ENCODE results near the gene MRM2. TPM values are rescaled to one million over a fixed set of nuclear protein-coding genes. Genes with fewer than 3 reads are reported as not detected.

Gene MRM2
- total RNA-seq, 1 donor = 19.0 TPM

DNA sequence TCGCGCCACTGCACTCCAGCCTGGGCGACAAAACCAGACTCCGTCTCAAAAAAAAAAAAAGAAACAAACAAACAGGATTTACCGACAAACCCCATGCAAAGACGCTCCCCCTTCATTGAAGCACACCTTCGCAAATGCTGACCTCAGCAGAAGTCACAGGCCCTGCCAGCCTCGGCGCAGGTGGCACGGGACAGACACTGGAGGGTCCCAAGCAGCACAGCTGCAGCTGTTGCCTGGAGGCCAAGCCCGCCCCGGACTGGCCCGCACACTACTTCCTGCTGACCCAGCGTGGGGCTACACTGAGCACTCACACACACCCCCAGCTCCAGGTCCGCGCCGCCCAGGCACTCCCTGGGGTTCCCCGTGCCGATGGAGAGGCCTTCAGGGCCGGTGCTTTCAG, 41.1 kb upstream of the MRM2 start:
- TF ChIP-seq, protein P1, sequence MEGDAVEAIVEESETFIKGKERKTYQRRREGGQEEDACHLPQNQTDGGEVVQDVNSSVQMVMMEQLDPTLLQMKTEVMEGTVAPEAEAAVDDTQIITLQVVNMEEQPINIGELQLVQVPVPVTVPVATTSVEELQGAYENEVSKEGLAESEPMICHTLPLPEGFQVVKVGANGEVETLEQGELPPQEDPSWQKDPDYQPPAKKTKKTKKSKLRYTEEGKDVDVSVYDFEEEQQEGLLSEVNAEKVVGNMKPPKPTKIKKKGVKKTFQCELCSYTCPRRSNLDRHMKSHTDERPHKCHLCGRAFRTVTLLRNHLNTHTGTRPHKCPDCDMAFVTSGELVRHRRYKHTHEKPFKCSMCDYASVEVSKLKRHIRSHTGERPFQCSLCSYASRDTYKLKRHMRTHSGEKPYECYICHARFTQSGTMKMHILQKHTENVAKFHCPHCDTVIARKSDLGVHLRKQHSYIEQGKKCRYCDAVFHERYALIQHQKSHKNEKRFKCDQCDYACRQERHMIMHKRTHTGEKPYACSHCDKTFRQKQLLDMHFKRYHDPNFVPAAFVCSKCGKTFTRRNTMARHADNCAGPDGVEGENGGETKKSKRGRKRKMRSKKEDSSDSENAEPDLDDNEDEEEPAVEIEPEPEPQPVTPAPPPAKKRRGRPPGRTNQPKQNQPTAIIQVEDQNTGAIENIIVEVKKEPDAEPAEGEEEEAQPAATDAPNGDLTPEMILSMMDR (IDR thresholded peaks at IDR 0.05; ENCODE audit: insufficient read depth, low read depth, low read length) = no peak
- no peak for DNase-seq (ENCODE audit: low read depth)

DNA sequence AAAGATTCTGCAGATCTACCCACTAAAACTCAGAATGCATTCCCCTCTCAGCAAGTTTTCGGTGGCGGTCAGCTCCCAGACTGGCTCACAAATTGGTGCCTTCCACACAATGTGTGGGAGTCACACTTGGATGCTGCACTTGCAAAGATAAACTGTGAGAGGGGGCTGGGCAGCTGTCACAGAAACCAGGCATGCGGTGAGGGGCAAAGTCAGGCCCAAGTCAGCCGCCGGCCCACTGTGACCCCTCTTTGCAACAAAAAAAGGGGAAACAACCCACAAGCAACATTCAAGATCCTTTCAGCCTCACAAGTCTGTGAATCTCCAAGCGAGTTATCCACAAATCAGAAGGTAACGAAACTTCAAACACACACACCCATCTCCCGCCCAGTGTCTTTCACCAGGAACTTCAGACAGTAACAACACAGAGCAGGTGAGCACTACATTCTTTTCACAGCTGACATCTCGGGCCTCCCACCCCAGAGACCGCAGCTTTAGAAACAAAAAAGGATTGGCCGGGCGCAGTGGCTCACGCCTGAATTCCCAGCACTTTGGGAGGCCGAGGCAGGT, 40.3 kb upstream of the MRM2 start:
- TF ChIP-seq, protein P1 (IDR thresholded peaks at IDR 0.05; ENCODE audit: insufficient read depth, low read depth, low read length) = no peak
- DNase-seq (ENCODE audit: low read depth) = peak; percentile 28
- no peak overlapping the region for H3K4me3 ChIP-seq (ENCODE audit: low read depth, low read length)

More for the DNA sequence above, 41.1 kb upstream of the MRM2 start:
- no peak overlapping the region for H3K4me3 ChIP-seq (ENCODE audit: low read depth, low read length)

DNA sequence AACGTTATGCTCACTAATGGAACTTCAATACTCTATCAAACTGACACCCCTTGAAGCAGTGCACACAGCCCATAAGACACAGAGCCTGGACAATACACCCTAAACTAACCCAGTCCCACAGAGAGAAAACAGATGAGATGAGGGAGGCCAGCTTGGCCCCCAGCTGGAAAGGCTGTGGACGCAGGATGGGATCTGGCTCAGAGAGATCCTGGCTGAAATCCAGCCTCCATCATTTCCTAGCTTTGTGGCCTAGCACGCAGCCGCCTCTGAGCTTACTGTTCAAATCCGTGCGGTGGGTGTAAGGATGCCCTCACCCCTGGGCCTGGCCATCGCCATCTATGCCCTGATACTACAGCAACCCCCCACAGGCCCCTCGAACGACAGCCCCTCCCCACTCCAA, 39.5 kb upstream of the MRM2 start:
- peak; percentile 66 for DNase-seq (ENCODE audit: low read depth)
- TF ChIP-seq, protein P1 (IDR thresholded peaks at IDR 0.05; ENCODE audit: insufficient read depth, low read depth, low read length) = no peak
- no peak overlapping the region for H3K4me3 ChIP-seq (ENCODE audit: low read depth, low read length)

DNA sequence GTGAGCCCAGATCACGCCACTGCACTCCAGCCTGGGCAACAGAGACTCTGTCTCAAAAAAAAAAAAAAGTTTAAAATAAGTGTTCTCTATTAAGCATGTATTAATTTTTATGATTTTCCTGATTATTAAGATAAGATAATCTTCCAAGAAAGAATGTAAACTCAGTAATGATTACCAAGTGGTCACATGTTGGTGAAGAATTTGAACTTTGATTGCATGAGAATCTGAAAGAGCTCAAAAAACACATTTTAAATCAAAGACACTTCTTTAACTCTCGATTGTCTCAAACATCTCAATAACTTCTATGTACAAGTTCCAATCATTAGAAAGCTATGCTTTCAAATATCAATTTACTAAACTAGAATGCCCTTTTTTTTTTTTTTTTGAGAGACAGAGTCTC, 38.4 kb upstream of the MRM2 start:
- TF ChIP-seq, protein P1 (IDR thresholded peaks at IDR 0.05; ENCODE audit: insufficient read depth, low read depth, low read length) = no peak
- peak; percentile 26 for DNase-seq (ENCODE audit: low read depth)

DNA sequence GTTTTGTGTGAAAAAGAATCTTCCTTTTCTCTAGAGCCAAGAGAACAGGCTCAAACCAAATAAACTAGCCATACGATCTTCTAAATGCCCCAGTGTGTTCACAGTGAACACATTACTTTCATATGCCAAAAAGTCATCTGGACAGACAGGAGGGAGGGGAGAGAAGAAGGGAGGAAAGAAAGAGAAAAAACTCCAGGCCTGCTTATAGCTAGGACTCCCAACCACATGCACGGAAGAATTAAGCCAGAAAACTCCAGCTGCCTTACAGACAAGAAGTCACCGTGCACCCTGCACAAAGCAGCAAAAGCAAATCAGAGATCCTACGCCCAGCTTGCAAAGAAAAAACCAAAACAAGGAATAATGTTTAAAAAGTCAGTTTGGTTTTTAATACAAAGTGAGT, 37.9 kb upstream of the MRM2 start:
- peak; percentile 37 for DNase-seq (ENCODE audit: low read depth)
- H3K4me3 ChIP-seq (ENCODE audit: low read depth, low read length) = no peak overlapping the region
- TF ChIP-seq, protein P1 (IDR thresholded peaks at IDR 0.05; ENCODE audit: insufficient read depth, low read depth, low read length) = no peak

More for the DNA sequence above, 38.4 kb upstream of the MRM2 start:
- no peak overlapping the region for H3K4me3 ChIP-seq (ENCODE audit: low read depth, low read length)

DNA sequence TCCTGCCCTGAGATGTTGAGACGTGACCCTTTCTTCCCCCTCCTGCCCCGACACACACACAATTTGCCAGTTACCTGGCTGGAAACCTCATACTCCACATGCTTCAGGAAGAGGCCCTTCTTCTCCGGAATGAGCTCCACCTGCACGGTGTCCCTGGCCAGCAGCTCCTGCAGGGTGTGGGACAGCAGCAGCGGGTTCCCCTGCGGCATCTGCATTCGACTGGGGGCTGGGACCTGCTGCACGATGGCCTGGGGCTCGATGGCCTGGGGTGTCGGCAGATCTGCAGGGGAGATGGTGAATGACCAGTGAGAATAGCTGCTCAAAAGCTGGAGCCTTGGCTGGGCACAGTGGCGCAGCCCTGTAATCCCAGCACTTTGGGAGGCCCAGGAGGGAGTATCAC, 36.0 kb upstream of the MRM2 start:
- no peak overlapping the region for H3K4me3 ChIP-seq (ENCODE audit: low read depth, low read length)
- no peak for DNase-seq (ENCODE audit: low read depth)
- TF ChIP-seq, protein P1 (IDR thresholded peaks at IDR 0.05; ENCODE audit: insufficient read depth, low read depth, low read length) = no peak

DNA sequence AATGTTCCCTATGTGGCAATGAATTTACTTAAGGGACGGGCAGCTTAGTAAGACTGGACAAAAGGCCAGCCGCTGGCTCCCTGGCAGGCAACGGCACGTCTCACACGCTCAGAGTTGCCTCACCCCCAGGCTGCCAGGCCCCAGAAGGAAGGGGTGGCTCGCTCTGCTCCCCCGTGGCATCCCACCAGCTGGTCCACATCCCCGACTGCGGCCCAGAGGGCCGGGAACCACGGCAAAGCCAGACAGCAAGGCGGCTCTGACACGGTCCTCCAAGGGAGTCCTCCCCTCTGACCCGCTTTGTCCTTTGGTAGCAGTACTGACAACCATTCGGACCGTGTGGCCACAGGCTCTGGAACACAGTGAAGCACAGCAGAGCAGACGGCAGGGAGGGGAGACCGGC, 34.1 kb upstream of the MRM2 start:
- no peak for DNase-seq (ENCODE audit: low read depth)
- TF ChIP-seq, protein P1 (IDR thresholded peaks at IDR 0.05; ENCODE audit: insufficient read depth, low read depth, low read length) = no peak
- no peak overlapping the region for H3K4me3 ChIP-seq (ENCODE audit: low read depth, low read length)
